A172 (cell line): ENCODE data around the gene TNFRSF9. TPM values are rescaled to one million over a fixed set of nuclear protein-coding genes. Genes with fewer than 3 reads are reported as not detected.
A peak's percentile ranks its signal among the peaks of the same experiment; 100 is the strongest.
"Not testable (repeated sequence)": the region's sequence is repeated elsewhere in the genome, so short reads cannot be mapped to it uniquely, and the experiment has no call there.

Source experiments
- DNase-seq: peaks from one replicate; pipeline ENCODE4 v3.0.0-alpha.2; 2015; ENCODE audit warnings: low spot score
- total RNA-seq: library from RNA; depleted of rRNA; stranded (reverse); fragments of >200 nt; shearing (Covaris generic); gene quantifications from 2 replicates; pipeline ENCODE4 v1.2.3, GENCODE V29; 2014

TNFRSF9 gene
- total RNA-seq, 1 experiment from 2014 or later = 0.95 TPM

GRCh38 chr1:7961216-7962013 lies 20.8 kb upstream of the TNFRSF9 start, which contains the start of gene PARK7:
Gene PARK7, plus strand, starts transcription at chr1:7961711. Its CDS starts 1,075 bp downstream, at chr1:7962786.
- DNase-seq = peak; percentile 91

- no peak for DNase-seq
Measured at GRCh38 chr1:7960867-7961215, 20.2 kb upstream of the TNFRSF9 start.

GRCh38 chr1:7960165-7960564 lies 19.5 kb upstream of the TNFRSF9 start:
- no peak for DNase-seq

- peak; percentile 51 for DNase-seq
Measured at GRCh38 chr1:7956218-7957032, 15.8 kb upstream of the TNFRSF9 start.

GRCh38 chr1:7954683-7955082 lies 14.0 kb upstream of the TNFRSF9 start:
- no peak for DNase-seq

GRCh38 chr1:7953850-7954609 lies 13.4 kb upstream of the TNFRSF9 start:
- no peak for DNase-seq

GRCh38 chr1:7952791-7953190 lies 12.2 kb upstream of the TNFRSF9 start:
- DNase-seq = not testable (repeated sequence)

- DNase-seq = peak; percentile 70
Measured at GRCh38 chr1:7948960-7949359, 8.3 kb upstream of the TNFRSF9 start.

- no peak for DNase-seq
Measured at GRCh38 chr1:7943251-7943650, 2.6 kb upstream of the TNFRSF9 start.

- no peak for DNase-seq
Measured at GRCh38 chr1:7942214-7942921, 1.7 kb upstream of the TNFRSF9 start.

GRCh38 chr1:7941437-7941793 lies 776 bp upstream of the TNFRSF9 start:
- DNase-seq = peak; percentile 46

GRCh38 chr1:7940034-7940433 lies 605 bp downstream of the TNFRSF9 start:
- no peak for DNase-seq

- DNase-seq = no peak
Measured at GRCh38 chr1:7938070-7938469, 2.6 kb downstream of the TNFRSF9 start.

- no peak for DNase-seq
Measured at GRCh38 chr1:7932524-7933138, 8.0 kb downstream of the TNFRSF9 start.

- DNase-seq = no peak
Measured at GRCh38 chr1:7931446-7931812, 9.2 kb downstream of the TNFRSF9 start.

- no peak for DNase-seq
Measured at GRCh38 chr1:7930645-7931445, 9.8 kb downstream of the TNFRSF9 start.

- no peak for DNase-seq
Measured at GRCh38 chr1:7929637-7930036, 11.0 kb downstream of the TNFRSF9 start.

- DNase-seq = no peak
Measured at GRCh38 chr1:7928247-7928646, 12.4 kb downstream of the TNFRSF9 start.

- not testable (repeated sequence) for DNase-seq
Measured at GRCh38 chr1:7927061-7927460, 13.6 kb downstream of the TNFRSF9 start.

- peak; percentile 13 for DNase-seq
Measured at GRCh38 chr1:7922301-7922700, 18.3 kb downstream of the TNFRSF9 start.
